GM08714 (cell line): Measurements from ENCODE around the gene ZNF609.

Experiments used
- H3K4me3 ChIP-seq: fragments of 200-500 bp; sonication (Bioruptor generic); 2 replicates; pipeline ENCODE4 v1.5.1; 2014; ENCODE audit warnings: mild to moderate bottlenecking, low read length, inconsistent platforms
- ZNF274 ChIP-seq: IDR thresholded peaks from 2 replicates; pipeline ENCODE4 v1.6.1; 2012; ENCODE audit warnings: mild to moderate bottlenecking, low read depth, low read length

The ZNF609 gene

DNA sequence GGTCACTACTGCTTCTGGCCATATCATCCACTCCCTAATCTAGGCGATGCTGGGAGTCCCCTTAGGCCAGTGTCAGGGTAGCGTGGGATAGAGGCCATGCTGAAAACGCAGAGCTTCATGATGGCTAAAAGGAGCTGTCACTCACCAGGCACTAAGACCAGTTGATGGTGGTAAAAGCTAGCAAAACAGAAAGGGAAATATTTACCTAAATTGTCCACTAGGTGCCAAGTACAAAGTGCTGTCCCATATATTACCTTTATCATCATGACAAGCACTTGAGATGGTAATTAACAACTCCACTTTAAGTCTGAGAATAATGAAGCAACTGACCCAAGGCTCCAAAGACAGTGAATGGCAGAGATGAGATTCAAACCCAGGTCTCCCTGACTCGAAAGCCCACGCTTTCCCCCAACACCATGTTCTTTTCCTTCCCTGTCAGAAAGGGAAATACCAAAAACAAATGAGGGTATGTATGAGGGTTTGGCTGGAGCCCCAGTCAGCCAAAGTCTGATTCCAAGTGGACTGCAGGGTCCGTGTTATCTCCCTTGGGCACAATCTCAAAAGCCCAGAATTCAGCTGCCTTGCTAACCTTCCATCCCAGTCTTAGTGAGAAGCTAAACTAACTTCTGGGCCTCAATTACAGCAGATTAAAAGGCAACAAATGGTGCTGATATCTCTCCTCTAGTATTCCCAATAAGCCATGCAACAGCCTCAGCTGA lies 230.4 kb downstream of the ZNF609 start:
- no peak for TF ChIP-seq ZNF274

GRCh38 chr15:64691896-64692565 lies 231.7 kb downstream of the ZNF609 start:
- H3K4me3 ChIP-seq = no peak overlapping the region
- TF ChIP-seq ZNF274 = no peak

More for the DNA sequence above, 230.4 kb downstream of the ZNF609 start:
- no peak overlapping the region for H3K4me3 ChIP-seq

DNA sequence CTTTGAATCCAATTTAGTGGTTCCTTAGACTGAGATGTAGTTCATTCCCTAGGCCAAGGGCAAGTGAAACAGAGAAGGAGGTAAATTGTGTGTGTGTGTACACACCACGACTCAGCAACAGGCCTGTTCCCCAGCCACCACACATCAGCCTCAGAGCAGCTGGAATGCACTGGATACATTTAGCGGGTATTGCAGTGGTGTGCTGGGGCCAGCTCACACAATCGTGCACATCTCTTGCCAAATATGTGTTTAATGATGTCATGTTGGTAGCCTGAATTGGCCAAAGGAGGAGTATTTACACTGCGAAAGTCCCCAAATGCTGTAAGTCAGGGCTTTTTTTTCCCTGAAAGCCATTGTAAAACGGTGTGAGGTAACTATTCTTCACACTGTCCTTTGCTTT lies 232.8 kb downstream of the ZNF609 start:
- no peak overlapping the region for H3K4me3 ChIP-seq
- no peak for TF ChIP-seq ZNF274

- no peak for TF ChIP-seq ZNF274
- no peak overlapping the region for H3K4me3 ChIP-seq
These were observed 234.4 kb downstream of the ZNF609 start for GRCh38 chr15:64694816-64695215.

DNA sequence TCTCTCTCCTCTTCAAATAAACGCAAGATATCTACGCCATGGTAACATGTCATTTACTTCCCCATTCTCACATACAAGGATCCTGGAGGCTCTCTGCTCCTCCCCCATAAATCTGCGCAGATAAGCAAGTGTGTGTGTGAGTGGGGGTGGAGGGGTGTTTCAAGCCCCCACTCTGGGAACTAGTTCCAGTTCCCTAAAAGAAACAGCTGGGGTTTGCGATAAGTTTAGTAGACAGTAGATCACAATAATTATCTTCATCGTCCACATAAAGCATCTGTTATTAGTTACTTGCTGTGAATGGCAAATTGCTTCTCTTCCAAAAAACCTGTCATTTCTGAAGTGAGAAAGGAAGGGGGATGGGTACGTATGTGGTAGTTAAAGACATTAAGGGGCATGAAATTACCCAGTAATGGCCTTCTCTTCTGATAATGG lies 235.2 kb downstream of the ZNF609 start:
- H3K4me3 ChIP-seq = no peak overlapping the region
- TF ChIP-seq ZNF274 = no peak

DNA sequence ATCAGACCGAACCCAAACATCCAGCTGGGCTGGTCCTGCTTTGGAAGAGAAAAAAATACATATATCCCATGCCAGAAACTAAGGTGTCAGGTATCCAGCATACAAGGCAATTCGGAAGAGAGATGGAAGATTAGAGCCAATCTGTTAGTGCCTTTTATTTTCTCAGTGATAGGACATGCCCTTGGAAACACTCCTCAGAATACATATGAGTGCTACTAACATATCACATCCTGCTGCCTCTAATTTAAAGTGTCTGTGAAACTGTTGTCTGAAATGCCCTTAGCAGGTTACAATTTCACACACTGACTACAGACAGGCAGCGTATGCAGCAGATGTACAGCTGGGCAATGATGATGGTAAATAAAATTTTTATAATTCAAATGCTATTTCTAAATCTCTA lies 236.1 kb downstream of the ZNF609 start:
- H3K4me3 ChIP-seq = no peak overlapping the region
- TF ChIP-seq ZNF274 = no peak

DNA sequence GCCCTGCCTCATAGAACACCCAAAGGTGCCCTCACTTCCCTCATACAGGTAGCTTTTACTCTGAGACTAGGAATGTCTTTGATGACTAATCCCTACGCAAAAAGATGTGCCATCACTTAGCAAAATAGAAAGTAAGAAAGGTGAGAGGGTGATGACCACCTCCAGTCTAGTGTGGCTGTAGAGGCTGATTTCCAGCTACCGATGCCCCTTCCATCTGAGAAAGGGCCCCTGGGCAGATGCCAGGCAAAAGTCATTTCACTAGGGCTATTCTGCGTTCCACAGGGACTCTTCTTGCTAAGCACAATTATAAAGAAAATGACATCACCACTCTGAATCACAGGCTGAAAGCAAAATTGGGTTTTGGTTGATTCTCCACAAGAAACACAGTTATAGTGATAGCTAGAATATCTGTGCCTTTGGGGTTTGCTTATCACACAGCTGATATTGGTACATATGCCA lies 237.6 kb downstream of the ZNF609 start:
- TF ChIP-seq ZNF274 = no peak
- H3K4me3 ChIP-seq = no peak overlapping the region

DNA sequence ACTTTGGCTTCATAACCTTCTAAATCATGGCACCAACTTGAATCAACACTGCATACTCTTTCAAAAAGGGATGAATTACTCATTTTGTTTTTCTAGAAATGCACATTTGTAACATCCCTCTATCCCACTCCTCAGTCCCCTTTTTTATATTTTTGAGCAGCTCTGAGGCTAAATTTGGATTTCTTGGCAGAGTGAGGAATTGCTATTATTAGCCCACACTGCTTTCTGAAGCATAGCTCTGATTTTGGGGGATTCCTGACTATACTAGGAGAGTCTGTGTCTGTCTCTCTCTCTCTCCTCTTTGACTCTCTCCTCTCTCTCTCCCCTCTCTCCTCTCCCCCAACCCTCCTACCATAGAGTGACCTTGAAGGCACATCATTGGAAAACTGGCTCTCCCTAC lies 238.4 kb downstream of the ZNF609 start:
- no peak overlapping the region for H3K4me3 ChIP-seq
- no peak for TF ChIP-seq ZNF274

GRCh38 chr15:64699751-64700388 lies 239.5 kb downstream of the ZNF609 start:
- no peak overlapping the region for H3K4me3 ChIP-seq
- TF ChIP-seq ZNF274 = no peak

DNA sequence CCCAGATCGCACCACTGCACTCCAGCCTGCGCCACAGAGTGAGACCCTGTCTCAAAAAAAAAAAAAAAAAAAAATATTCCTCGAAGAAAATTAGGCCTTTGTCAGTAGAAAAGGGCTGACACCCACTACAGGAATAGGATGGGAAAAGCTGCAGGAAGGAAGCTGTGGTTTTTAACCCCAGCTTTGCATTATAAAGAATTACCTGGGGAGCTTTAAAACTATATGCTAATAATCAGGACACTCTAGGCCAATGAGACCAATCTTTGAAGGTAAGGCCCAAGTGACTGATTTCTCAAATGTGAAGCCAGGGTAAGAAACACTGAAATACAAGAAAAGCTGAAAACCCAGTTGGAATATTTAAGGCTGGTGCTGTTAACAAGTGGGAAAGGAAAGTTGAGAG lies 240.7 kb downstream of the ZNF609 start:
- peak overlapping the region; percentile 97; the same call in 1 of the 2 replicates for H3K4me3 ChIP-seq
- TF ChIP-seq ZNF274 = no peak

DNA sequence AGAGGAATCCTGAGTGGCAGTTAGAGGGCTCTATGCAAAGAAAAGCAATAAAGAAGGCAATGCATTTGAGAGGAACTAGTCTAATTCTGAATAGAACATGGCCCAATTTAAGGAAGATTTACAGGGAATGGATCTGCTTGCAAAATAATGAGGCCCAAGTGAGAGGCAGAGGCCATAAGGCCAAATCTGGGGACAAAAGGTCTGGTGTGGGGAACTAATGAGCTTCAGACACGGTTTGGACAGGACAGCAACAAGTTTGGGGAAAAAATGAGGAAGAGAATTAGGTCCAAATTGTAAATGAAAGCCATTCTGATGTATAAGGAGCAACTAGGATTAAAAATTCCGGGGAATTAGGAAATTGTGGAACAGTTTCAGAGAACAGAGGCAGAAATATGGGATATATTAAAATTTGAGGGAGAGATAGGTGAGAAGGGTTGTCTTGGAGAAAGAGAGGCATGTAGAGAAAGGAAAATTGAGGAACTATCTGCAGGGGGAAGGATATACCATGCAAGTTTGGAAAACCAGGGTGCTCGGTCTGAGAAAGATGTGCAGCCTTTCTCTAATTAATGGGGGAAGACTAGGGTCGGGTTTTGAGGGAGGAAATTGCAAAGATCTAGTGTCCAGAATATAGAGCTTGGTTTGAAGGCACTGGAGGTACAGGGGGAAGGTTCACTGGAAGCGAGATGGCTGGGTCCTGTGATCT lies 241.3 kb downstream of the ZNF609 start:
- TF ChIP-seq ZNF274 = no peak
- H3K4me3 ChIP-seq = peak overlapping the region; percentile 97

DNA sequence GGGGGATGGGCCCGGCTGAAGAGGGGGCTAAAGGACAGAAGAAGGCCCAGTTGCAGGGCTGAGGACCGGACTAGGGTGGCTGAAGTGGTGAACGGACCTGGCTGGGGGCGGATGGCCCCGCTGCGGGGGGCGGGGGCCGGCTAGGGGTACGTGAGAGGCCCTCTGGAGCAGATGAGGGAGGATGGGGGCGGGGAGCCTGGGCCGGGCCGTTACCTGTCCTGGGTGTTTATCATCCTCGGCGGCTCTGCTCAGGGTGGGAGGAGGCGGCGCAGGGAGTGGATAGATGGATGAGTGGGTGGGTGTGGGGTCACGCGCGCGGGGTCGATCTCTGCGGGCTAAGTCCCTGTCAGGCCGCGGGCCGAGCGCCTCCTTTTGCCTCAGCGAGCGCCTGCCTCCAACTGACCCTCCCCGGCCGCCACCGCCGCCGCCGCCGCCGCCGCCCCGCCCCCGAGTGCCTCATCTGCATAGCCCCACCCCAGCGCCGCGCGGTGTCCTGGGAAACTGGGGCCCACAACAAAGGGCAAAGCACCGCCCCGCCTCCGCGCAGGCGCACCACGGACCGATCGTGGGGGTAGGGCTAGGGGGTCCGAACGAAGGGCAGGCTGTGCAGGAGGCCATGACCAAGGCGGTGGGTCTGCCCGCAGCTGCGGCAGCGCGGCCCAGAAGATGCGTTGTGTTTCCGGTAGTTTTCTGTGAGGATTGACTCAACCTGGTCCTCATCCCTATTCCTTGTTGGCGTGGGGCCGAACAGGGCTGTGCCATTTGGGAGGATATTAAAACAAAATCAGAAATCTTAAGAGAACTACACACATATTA lies 242.6 kb downstream of the ZNF609 start:
- no peak for TF ChIP-seq ZNF274
- peak overlapping the region; percentile 97 for H3K4me3 ChIP-seq

DNA sequence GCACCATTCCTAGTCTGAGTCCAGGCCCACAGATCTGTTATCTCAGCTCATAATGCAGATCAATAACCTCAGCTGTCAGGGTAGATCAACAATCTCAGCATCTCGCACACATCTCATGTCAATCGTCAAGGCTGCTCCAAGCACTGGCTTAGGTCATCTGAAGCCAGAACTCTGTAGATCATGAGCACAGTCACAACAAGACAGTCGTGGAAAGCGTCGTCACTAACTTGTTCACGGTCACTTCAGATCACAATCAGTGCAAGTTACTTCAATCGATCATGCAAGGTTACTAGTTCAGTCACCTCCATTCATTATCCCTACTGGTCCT lies 243.2 kb downstream of the ZNF609 start:
- H3K4me3 ChIP-seq = peak overlapping the region; percentile 73; the same call in 1 of the 2 replicates
- no peak for TF ChIP-seq ZNF274

DNA sequence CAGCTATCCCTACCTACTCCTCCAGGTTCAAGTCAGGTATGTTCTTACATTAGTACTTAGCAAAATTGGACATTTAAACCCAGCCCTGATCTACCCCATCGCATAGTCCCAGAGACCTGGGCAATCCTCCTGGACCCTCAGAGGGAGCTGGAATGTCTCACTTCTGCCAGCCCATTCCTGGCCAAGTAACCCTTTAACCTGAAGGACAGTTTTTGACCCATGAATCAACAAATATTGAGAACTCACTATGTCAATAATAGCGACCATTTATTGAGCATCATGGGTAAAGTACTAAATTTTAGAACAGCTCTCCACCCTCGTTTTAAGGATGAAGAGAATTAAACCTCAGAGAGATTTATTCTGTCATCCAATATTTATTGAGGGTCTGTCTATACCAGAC lies 244.6 kb downstream of the ZNF609 start:
- TF ChIP-seq ZNF274 = no peak
- no peak overlapping the region for H3K4me3 ChIP-seq
